ENCODE data around the gene PTCH2. TPM values are rescaled to one million over a fixed set of nuclear protein-coding genes. Genes with fewer than 3 reads are reported as not detected.

PTCH2 gene
- total RNA-seq, 1 donor from 2014 or later: not detected

DNA sequence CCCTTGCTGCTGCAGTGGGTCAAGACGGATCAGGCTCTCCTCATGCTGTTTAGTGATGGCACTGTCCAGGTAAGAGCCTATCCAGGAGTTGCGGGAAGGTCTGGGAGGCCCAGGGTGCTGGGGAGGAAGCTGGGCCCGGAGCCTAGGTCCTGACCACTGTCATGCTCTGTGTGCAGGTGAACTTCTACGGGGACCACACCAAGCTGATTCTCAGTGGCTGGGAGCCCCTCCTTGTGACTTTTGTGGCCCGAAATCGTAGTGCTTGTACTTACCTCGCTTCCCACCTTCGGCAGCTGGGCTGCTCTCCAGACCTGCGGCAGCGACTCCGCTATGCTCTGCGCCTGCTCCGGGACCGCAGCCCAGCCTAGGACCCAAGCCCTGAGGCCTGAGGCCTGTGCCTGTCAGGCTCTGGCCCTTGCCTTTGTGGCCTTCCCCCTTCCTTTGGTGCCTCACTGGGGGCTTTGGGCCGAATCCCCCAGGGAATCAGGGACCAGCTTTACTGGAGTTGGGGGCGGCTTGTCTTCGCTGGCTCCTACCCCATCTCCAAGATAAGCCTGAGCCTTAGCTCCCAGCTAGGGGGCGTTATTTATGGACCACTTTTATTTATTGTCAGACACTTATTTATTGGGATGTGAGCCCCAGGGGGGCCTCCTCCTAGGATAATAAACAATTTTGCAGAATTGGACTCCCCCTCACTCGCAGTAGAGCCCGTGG, 37.6 kb downstream of the PTCH2 start:
- peak overlapping the region; percentile 99 for H3K27ac ChIP-seq
- peaks cover 34 to 50% of the 10 kb centered on the region in 2 donors for H3K36me3 ChIP-seq
- H3K27me3 ChIP-seq: no peaks in the 10 kb centered on the region
- H3K4me1 ChIP-seq: peaks cover 50 to 76% of the 10 kb centered on the region in 2 donors
- no peak for TF ChIP-seq CTCF (IDR thresholded peaks at IDR 0.05)
- intact Hi-C loops (cut with DNase I): loop anchor here (10.0 kb wide), 2 partner anchors 461 to 689 kb away; partner anchors contain the start of gene TESK2
- DNase-seq (ENCODE audit: low spot score in 2 of 2): peak in 1 of 2 donors; percentile 63
- no peaks in the 10 kb centered on the region for H3K9me3 ChIP-seq
- H3K4me3 ChIP-seq: no peak overlapping the region

- peak in 1 of 2 donors; percentile 64 for DNase-seq (ENCODE audit: low spot score in 2 of 2)
- intact Hi-C loops (cut with DNase I): loop anchor here (5.0 to 10.0 kb wide), 3 partner anchors 144 to 691 kb away; partner anchors contain the start of gene TESK2
- Histone ChIP-seq H3K27me3 (no peaks in the 10 kb centered on the region), H3K9me3 (no peaks in the 10 kb centered on the region), H3K4me3 (peak overlapping the region; percentile 85 to 91), H3K36me3 (peaks cover 34 to 50% of the 10 kb centered on the region in 2 donors), H3K4me1 (peaks cover 37 to 60% of the 10 kb centered on the region in 2 donors), H3K27ac (peak overlapping the region; percentile 96 to 99)
- no peak for TF ChIP-seq CTCF (IDR thresholded peaks at IDR 0.05)
Observed at GRCh38 chr1:44803312-44804095, 39.5 kb downstream of the PTCH2 start.

DNA sequence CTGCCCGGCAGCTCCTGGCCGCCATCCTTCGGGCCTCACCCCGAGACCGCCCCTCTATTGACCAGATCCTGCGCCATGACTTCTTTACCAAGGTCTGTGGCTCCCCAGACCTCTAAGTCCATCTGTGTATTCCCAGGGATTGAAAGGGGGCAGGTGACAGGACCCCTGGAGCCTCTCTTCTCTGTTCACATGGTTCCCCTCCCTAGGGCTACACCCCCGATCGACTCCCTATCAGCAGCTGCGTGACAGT, 40.1 kb downstream of the PTCH2 start:
- intact Hi-C loops (cut with DNase I): loop anchor here (5.0 to 10.0 kb wide), 3 partner anchors 144 to 692 kb away; partner anchors contain the start of gene TESK2
- Histone ChIP-seq H3K27me3 (no peaks in the 10 kb centered on the region), H3K9me3 (no peaks in the 10 kb centered on the region), H3K27ac (peak overlapping the region; percentile 96 to 99), H3K4me1 (peaks cover 32 to 55% of the 10 kb centered on the region in 2 donors), H3K36me3 (peaks cover 34 to 50% of the 10 kb centered on the region in 2 donors), H3K4me3 (peak overlapping the region; percentile 85 to 91)
- TF ChIP-seq CTCF (IDR thresholded peaks at IDR 0.05): no peak
- no peak for DNase-seq (ENCODE audit: low spot score in 2 of 2)

DNA sequence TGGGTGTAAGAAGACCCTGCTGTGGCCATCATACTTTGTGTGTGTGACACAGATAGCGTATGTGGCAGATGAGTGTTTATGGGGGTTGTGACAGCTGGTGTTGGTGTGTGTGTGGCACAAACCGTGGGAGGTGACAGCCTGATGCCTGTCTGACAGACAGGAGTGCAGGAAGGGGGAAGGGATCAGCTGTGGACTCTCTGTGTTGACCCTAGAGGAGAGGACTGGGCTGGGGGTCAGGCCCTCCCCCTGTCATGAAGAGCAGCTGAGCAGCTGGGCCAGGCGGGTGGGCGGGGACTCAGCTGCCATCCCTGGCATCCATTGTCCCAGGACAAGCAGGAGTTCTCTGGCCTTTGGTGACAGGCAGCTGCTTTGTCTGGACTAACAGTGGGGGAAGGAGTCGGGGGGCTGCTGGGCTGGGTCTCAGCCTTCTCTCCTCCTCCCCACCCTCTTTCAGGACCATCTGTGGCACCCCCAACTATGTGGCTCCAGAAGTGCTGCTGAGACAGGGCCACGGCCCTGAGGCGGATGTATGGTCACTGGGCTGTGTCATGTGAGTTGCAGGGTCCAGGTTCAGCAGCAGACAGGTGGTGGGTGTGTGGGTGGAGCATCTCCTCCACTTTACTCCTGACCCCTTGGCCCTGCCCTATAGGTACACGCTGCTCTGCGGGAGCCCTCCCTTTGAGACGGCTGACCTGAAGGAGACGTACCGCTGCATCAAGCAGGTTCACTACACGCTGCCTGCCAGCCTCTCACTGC, 40.6 kb downstream of the PTCH2 start:
- H3K27me3 ChIP-seq: no peaks in the 10 kb centered on the region
- H3K36me3 ChIP-seq: peaks cover 34 to 50% of the 10 kb centered on the region in 2 donors
- peak overlapping the region; percentile 96 to 99 for H3K27ac ChIP-seq
- H3K4me1 ChIP-seq: peaks cover 30 to 53% of the 10 kb centered on the region in 2 donors
- peak overlapping the region; percentile 85 to 91 for H3K4me3 ChIP-seq
- H3K9me3 ChIP-seq: no peaks in the 10 kb centered on the region
- no peak for TF ChIP-seq CTCF (IDR thresholded peaks at IDR 0.05)
- DNase-seq (ENCODE audit: low spot score in 2 of 2): no peak
- intact Hi-C loops (cut with DNase I): loop anchor here (5.0 to 10.0 kb wide), 3 partner anchors 145 to 692 kb away; partner anchors contain the start of gene TESK2

All from ascending aorta (tissue), 2 donors.